Sigmoid colon (tissue), 4 donors: ENCODE results near the gene CAMK1D.

Experiments
- EP300 ChIP-seq, 4 donors: sonication (generic); formaldehyde crosslinking; IDR thresholded peaks; one replicate each; pipeline ENCODE4 v1.6.1; 2017; ENCODE audit warnings: antibody characterized with exemption in 4 of 4
- POLR2A ChIP-seq, 2 donors: fragments of 450-650 bp; IDR thresholded peaks; one replicate each; pipeline ENCODE4 v1.6.1; 2016; ENCODE audit warnings: antibody characterized with exemption in 2 of 2, mild to moderate bottlenecking in 2 of 2, moderate library complexity in 2 of 2
- TF ChIP-seq, protein P1 (sequence below), 4 experiments: fragments of 450-650 bp in 3 of 4; fragments of 200-600 bp in 1 of 4; IDR thresholded peaks; one replicate each; pipeline ENCODE4 v1.5.1; 2016 to 2019; ENCODE audit warnings: antibody characterized with exemption in 4 of 4, mild to moderate bottlenecking in 3 of 4, moderate library complexity in 2 of 4

- TF ChIP-seq, protein P1, sequence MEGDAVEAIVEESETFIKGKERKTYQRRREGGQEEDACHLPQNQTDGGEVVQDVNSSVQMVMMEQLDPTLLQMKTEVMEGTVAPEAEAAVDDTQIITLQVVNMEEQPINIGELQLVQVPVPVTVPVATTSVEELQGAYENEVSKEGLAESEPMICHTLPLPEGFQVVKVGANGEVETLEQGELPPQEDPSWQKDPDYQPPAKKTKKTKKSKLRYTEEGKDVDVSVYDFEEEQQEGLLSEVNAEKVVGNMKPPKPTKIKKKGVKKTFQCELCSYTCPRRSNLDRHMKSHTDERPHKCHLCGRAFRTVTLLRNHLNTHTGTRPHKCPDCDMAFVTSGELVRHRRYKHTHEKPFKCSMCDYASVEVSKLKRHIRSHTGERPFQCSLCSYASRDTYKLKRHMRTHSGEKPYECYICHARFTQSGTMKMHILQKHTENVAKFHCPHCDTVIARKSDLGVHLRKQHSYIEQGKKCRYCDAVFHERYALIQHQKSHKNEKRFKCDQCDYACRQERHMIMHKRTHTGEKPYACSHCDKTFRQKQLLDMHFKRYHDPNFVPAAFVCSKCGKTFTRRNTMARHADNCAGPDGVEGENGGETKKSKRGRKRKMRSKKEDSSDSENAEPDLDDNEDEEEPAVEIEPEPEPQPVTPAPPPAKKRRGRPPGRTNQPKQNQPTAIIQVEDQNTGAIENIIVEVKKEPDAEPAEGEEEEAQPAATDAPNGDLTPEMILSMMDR (IDR thresholded peaks at IDR 0.05): no peak
- no peak for TF ChIP-seq POLR2A (IDR thresholded peaks at IDR 0.05)
- no peak for TF ChIP-seq EP300 (IDR thresholded peaks at IDR 0.05)
Measured at GRCh38 chr10:12474727-12475412, 125.5 kb downstream of the CAMK1D start.
